C1 segment of cervical spinal cord (tissue), 14 donors: ENCODE measurements around the gene NIPSNAP2.
"Not testable (repeated sequence)": the region's sequence is repeated elsewhere in the genome, so short reads cannot be mapped to it uniquely, and the experiment has no call there.

Source experiments
- DNase-seq, 14 donors: peaks; one replicate each; lab custom pipeline; 2025; lab: John Stamatoyannopoulos, UW

The NIPSNAP2 gene

DNA sequence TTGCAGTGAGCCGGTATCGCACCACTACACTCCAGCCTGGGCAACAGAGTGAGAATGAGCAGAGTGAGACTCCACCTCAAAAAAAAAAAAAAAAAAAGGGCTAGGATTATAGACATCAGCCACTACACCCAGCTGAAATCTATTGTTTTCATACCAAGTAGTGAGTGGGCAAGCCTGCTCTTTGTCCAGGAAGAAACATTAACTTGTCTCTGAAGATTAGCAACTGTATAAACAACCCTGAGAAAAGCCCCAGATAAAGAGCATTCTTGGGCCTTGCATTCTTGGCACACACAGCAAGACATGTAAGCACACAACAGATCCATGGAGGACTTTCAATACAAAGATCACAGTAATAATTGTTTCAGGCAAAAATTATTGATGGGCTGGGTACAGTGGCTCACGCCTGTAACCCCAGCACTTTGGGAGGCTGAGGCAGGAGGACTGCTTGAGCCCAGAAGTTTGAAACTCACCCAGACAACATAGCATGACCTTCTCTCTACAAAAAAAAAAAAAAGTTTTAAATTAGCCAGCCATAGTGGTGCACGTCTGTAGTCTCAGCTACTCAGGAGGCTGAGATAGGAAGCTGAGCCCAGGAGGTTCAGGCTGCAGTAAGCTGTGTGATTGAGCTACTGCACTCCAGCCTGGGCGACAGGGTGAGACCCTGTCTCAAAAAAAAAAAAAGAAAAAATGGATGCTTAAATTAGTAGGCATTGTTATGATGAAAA lies 82.5 kb downstream of the NIPSNAP2 start:
- no peak for DNase-seq

DNA sequence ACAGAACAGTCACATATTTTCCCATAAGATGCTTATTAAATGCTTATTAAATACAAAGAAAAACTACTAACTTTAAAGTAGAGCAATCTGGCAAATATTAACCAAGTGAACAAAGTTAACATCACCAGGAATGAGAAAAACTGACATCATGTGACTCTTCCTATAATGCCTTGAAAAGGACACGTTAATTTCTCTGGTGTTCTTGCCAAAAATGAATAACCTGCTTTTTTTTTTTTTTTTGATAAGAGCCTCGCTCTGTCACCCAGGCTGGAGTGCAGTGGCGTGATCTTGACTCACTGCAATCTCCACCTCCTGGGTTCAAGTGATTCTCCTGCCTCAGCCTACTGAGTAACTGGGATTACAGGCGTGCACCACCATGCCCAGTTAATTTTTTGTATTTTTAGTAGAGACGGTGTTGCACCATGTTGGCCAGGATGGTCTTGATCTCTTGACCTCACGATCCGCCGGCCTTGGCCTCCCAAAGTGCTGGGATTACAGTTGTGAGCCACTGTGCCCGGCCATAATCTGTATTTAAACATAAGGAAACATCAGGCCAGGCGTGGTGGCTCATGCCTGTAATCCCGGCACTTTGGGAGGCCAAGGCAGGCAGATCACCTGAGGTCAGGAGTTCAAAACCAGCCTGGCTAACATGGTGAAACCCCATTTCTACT lies 83.2 kb downstream of the NIPSNAP2 start:
- not testable (repeated sequence) for DNase-seq

DNA sequence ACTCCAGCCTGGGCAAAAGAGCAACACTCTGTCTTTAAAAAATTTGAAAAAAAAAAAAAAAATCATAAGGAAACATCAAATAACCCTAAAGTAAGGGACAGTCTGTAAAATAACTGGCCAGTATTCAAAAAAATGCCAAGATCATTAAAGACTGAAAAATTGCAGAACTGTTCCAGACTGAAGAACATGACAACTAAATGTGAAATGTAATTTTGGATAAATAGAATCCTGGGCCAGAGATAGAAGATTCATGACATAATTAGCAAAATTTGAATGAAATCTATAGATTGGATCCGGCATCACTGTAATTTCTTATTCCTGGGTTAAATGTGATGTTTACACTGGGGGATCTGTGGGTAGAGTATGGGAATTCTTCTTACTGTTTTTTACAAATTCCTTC lies 83.9 kb downstream of the NIPSNAP2 start:
- no peak for DNase-seq

DNA sequence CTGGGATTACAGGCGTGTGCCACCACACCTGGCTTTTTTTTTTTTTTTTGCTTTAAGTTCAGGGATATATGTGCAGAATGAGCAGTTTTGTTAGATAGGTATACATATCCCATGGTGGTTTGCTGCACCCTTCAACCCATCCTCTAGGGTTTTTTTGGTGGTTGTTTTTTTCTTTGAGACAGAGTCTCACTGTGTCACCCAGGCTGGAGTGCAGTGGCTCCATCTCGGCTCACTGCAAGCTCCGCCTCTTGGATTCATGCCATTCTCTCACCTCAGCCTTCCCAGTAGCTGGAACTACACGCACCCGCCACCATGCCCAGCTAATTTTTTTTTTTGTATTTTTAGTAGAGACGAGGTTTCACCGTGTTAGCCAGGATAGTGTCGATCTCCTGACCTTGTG lies 84.4 kb downstream of the NIPSNAP2 start:
- DNase-seq: not testable (repeated sequence)
